ENCODE data around the gene ADGRD1. TPM values are rescaled to one million over a fixed set of nuclear protein-coding genes. Genes with fewer than 3 reads are reported as not detected.

Gene ADGRD1
- total RNA-seq, 1 donor from 2014 or later: 4.0 TPM

- Mint-ChIP-seq H3K4me1 (ENCODE audit: low read depth) (no peaks in the 10 kb centered on the region), H3K9me3 (ENCODE audit: low read depth) (no peaks in the 10 kb centered on the region), H3K27me3 (peaks cover 22% of the 10 kb centered on the region), H3K36me3 (ENCODE audit: insufficient read depth) (no peaks in the 10 kb centered on the region), H3K27ac (no peak overlapping the region), H3K4me3 (ENCODE audit: low read depth) (no peak overlapping the region)
- DNase-seq (ENCODE audit: low spot score, unreplicated experiment): no peak
- TF ChIP-seq CTCF (IDR thresholded peaks at IDR 0.05; ENCODE audit: unreplicated experiment): no peak
Measured at GRCh38 chr12:131151558-131152345, 198.0 kb downstream of the ADGRD1 start.

- no peak for TF ChIP-seq CTCF (IDR thresholded peaks at IDR 0.05; ENCODE audit: unreplicated experiment)
- Mint-ChIP-seq H3K27me3 (peaks cover 22% of the 10 kb centered on the region), H3K4me1 (ENCODE audit: low read depth) (no peaks in the 10 kb centered on the region), H3K4me3 (ENCODE audit: low read depth) (no peak overlapping the region), H3K36me3 (ENCODE audit: insufficient read depth) (no peaks in the 10 kb centered on the region), H3K9me3 (ENCODE audit: low read depth) (no peaks in the 10 kb centered on the region), H3K27ac (no peak overlapping the region)
- DNase-seq (ENCODE audit: low spot score, unreplicated experiment): no peak
Measured at GRCh38 chr12:131152587-131152986, 198.9 kb downstream of the ADGRD1 start.

GRCh38 chr12:131153016-131153415 is 199.3 kb downstream of the ADGRD1 start:
- no peaks in the 10 kb centered on the region for H3K4me1 Mint-ChIP-seq (ENCODE audit: low read depth)
- DNase-seq (ENCODE audit: low spot score, unreplicated experiment): no peak
- no peak overlapping the region for H3K27ac Mint-ChIP-seq
- no peaks in the 10 kb centered on the region for H3K36me3 Mint-ChIP-seq (ENCODE audit: insufficient read depth)
- H3K9me3 Mint-ChIP-seq (ENCODE audit: low read depth): no peaks in the 10 kb centered on the region
- TF ChIP-seq CTCF (IDR thresholded peaks at IDR 0.05; ENCODE audit: unreplicated experiment): no peak
- H3K27me3 Mint-ChIP-seq: peaks cover 22% of the 10 kb centered on the region
- no peak overlapping the region for H3K4me3 Mint-ChIP-seq (ENCODE audit: low read depth)

GRCh38 chr12:131153956-131154355 is 200.2 kb downstream of the ADGRD1 start:
- no peaks in the 10 kb centered on the region for H3K9me3 Mint-ChIP-seq (ENCODE audit: low read depth)
- H3K27ac Mint-ChIP-seq: no peak overlapping the region
- H3K36me3 Mint-ChIP-seq (ENCODE audit: insufficient read depth): no peaks in the 10 kb centered on the region
- H3K4me3 Mint-ChIP-seq (ENCODE audit: low read depth): no peak overlapping the region
- TF ChIP-seq CTCF (IDR thresholded peaks at IDR 0.05; ENCODE audit: unreplicated experiment): no peak
- no peaks in the 10 kb centered on the region for H3K4me1 Mint-ChIP-seq (ENCODE audit: low read depth)
- peaks cover 19% of the 10 kb centered on the region for H3K27me3 Mint-ChIP-seq
- no peak for DNase-seq (ENCODE audit: low spot score, unreplicated experiment)

- no peaks in the 10 kb centered on the region for H3K36me3 Mint-ChIP-seq (ENCODE audit: insufficient read depth)
- no peaks in the 10 kb centered on the region for H3K4me1 Mint-ChIP-seq (ENCODE audit: low read depth)
- H3K27me3 Mint-ChIP-seq: peaks cover 19% of the 10 kb centered on the region
- H3K27ac Mint-ChIP-seq: no peak overlapping the region
- no peak for DNase-seq (ENCODE audit: low spot score, unreplicated experiment)
- no peaks in the 10 kb centered on the region for H3K9me3 Mint-ChIP-seq (ENCODE audit: low read depth)
- no peak overlapping the region for H3K4me3 Mint-ChIP-seq (ENCODE audit: low read depth)
- no peak for TF ChIP-seq CTCF (IDR thresholded peaks at IDR 0.05; ENCODE audit: unreplicated experiment)
Measured at GRCh38 chr12:131155131-131155530, 201.4 kb downstream of the ADGRD1 start.
